HG02973 (cell line): ENCODE data around the gene INCENP.

Source experiments
- ATAC-seq: cut with Tn5 transposase; IDR thresholded peaks from one replicate; pipeline ENCODE4 v1.9.1; 2021; ENCODE audit warnings: moderate library complexity; ENCODE audit not compliant: unreplicated experiment

INCENP gene

GRCh38 chr11:62124186-62125113 is 639 bp downstream of the INCENP start:
- peak; percentile 21 for ATAC-seq

- no peak for ATAC-seq
These were observed 1.5 kb downstream of the INCENP start for GRCh38 chr11:62125316-62125715.

GRCh38 chr11:62125881-62126280 is 2.1 kb downstream of the INCENP start:
- no peak for ATAC-seq

- no peak for ATAC-seq
These were observed 3.6 kb downstream of the INCENP start for GRCh38 chr11:62127426-62127825.

- ATAC-seq = no peak
These were observed 4.3 kb downstream of the INCENP start for GRCh38 chr11:62127941-62128770.

- ATAC-seq = no peak
These were observed 5.0 kb downstream of the INCENP start for GRCh38 chr11:62128835-62129234.

- no peak for ATAC-seq
These were observed 5.9 kb downstream of the INCENP start for GRCh38 chr11:62129590-62130282.

- no peak for ATAC-seq
These were observed 6.7 kb downstream of the INCENP start for GRCh38 chr11:62130283-62131169.

GRCh38 chr11:62131170-62131464 is 7.3 kb downstream of the INCENP start:
- ATAC-seq = no peak

GRCh38 chr11:62132191-62132590 is 8.4 kb downstream of the INCENP start:
- ATAC-seq = no peak

- ATAC-seq = no peak
These were observed 9.0 kb downstream of the INCENP start for GRCh38 chr11:62132689-62133293.

- ATAC-seq = no peak
These were observed 9.7 kb downstream of the INCENP start for GRCh38 chr11:62133328-62134065.

GRCh38 chr11:62137276-62137861 is 13.6 kb downstream of the INCENP start:
- no peak for ATAC-seq

GRCh38 chr11:62137881-62138629 is 14.2 kb downstream of the INCENP start:
- ATAC-seq = no peak

GRCh38 chr11:62138630-62139425 is 15.0 kb downstream of the INCENP start:
- no peak for ATAC-seq

GRCh38 chr11:62139526-62140303 is 15.9 kb downstream of the INCENP start:
- no peak for ATAC-seq
